Measurements from ENCODE around the gene HSDL1.

- TF ChIP-seq, protein P1, sequence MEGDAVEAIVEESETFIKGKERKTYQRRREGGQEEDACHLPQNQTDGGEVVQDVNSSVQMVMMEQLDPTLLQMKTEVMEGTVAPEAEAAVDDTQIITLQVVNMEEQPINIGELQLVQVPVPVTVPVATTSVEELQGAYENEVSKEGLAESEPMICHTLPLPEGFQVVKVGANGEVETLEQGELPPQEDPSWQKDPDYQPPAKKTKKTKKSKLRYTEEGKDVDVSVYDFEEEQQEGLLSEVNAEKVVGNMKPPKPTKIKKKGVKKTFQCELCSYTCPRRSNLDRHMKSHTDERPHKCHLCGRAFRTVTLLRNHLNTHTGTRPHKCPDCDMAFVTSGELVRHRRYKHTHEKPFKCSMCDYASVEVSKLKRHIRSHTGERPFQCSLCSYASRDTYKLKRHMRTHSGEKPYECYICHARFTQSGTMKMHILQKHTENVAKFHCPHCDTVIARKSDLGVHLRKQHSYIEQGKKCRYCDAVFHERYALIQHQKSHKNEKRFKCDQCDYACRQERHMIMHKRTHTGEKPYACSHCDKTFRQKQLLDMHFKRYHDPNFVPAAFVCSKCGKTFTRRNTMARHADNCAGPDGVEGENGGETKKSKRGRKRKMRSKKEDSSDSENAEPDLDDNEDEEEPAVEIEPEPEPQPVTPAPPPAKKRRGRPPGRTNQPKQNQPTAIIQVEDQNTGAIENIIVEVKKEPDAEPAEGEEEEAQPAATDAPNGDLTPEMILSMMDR (IDR thresholded peaks at IDR 0.05): no peak
- no peak for TF ChIP-seq EZH2 (IDR thresholded peaks at IDR 0.05; ENCODE audit: borderline replicate concordance, insufficient read depth, low read depth, low read length, poor library complexity, severe bottlenecking)
Measured at GRCh38 chr16:84194018-84194417, 49.0 kb upstream of the HSDL1 start.

Measured in B cell (primary cell).